BLaER1 treated with 17β-estradiol and CSF1 and Interleukin-3, amounts not matched to agents 10 nM and 100 nM (cell line): ENCODE measurements around the gene KRCC1.
A peak's percentile ranks its signal among the peaks of the same experiment; 100 is the strongest.
"Not testable (repeated sequence)": the region's sequence is repeated elsewhere in the genome, so short reads cannot be mapped to it uniquely, and the experiment has no call there.

Experiments
- H3K27ac ChIP-seq, 11 experiments: shearing (Covaris generic); formaldehyde crosslinking; 2 replicates each; pipeline ENCODE4 v1.8.1; 2022
- H3K27me3 ChIP-seq, 11 experiments: shearing (Covaris generic); formaldehyde crosslinking; 2 replicates each; pipeline ENCODE4 v1.8.1; 2022
- H3K36me3 ChIP-seq, 11 experiments: shearing (Covaris generic); formaldehyde crosslinking; 2 replicates each; pipeline ENCODE4 v1.8.1; 2022
- H3K4me1 ChIP-seq, 10 experiments: shearing (Covaris generic); formaldehyde crosslinking; 2 replicates each; pipeline ENCODE4 v1.8.1; 2022
- H3K4me2 ChIP-seq, 11 experiments: shearing (Covaris generic); formaldehyde crosslinking; 2 replicates each; pipeline ENCODE4 v1.8.1; 2022
- H3K4me3 ChIP-seq, 10 experiments: shearing (Covaris generic); formaldehyde crosslinking; 2 replicates each; pipeline ENCODE4 v1.8.1; 2022
- H3K9ac ChIP-seq, 11 experiments: shearing (Covaris generic); formaldehyde crosslinking; 2 replicates each; pipeline ENCODE4 v1.8.1; 2022
- H3K9me3 ChIP-seq, 11 experiments: shearing (Covaris generic); formaldehyde crosslinking; replicated peaks in 1 of 11; 2 replicates each; pipeline ENCODE4 v1.8.1; 2022
- H4K20me1 ChIP-seq, 11 experiments: shearing (Covaris generic); formaldehyde crosslinking; 2 replicates each; pipeline ENCODE4 v1.8.1; 2022
- Cebpa-rat ChIP-seq, 11 experiments: shearing (Covaris generic); IDR thresholded peaks; 2 replicates each; pipeline ENCODE4 v1.8.1; 2022

The KRCC1 gene

GRCh38 chr2:88018909-88019308 lies 36.7 kb downstream of the KRCC1 start:
- Histone ChIP-seq H3K9me3 (peaks cover 12 to 19% (median 16%) of the 10 kb centered on the region in 11 experiments), H3K4me3 (no peak overlapping the region), H3K36me3 (0 out of 22 replicates have a peak, but pooled peaks cover 0 to 3% (median 0%) of the 10 kb centered on the region in 11 experiments), H3K27me3 (no peaks in the 10 kb centered on the region), H4K20me1 (no peaks in the 10 kb centered on the region; a peak in 1 of 22 replicates), H3K4me2 (no peak overlapping the region), H3K27ac (no peak overlapping the region), H3K4me1 (peaks cover 0 to 7% (median 6%) of the 10 kb centered on the region in 10 experiments; a peak in 13 of 20 replicates), H3K9ac (no peak overlapping the region)
- TF ChIP-seq Cebpa-rat (IDR thresholded peaks at IDR 0.05), result no peak

GRCh38 chr2:88018077-88018805 lies 37.3 kb downstream of the KRCC1 start:
- H3K4me2 ChIP-seq, H3K4me3 ChIP-seq, H3K27ac ChIP-seq, H4K20me1 ChIP-seq, H3K4me1 ChIP-seq, H3K36me3 ChIP-seq, H3K27me3 ChIP-seq, H3K9ac ChIP-seq: not testable (repeated sequence)
- peaks cover 12 to 19% (median 16%) of the 10 kb centered on the region in 11 experiments for H3K9me3 ChIP-seq

- H3K9ac ChIP-seq, H3K4me3 ChIP-seq, H3K27me3 ChIP-seq, H4K20me1 ChIP-seq, H3K36me3 ChIP-seq, H3K4me1 ChIP-seq, H3K27ac ChIP-seq: not testable (repeated sequence)
- peak overlapping the region; percentile 77 to 95 (median 87); a peak in 16 of 22 replicates for H3K4me2 ChIP-seq
- peaks cover 12 to 19% (median 16%) of the 10 kb centered on the region in 11 experiments for H3K9me3 ChIP-seq
Observed at GRCh38 chr2:88017780-88018038, 37.9 kb downstream of the KRCC1 start.

GRCh38 chr2:88016960-88017779 lies 38.4 kb downstream of the KRCC1 start:
- Histone ChIP-seq H3K36me3 (0 out of 22 replicates have a peak, but pooled peaks cover 0 to 3% (median 0%) of the 10 kb centered on the region in 11 experiments), H3K4me3 (peak overlapping the region; percentile 50 to 75 (median 67)), H3K9me3 (peaks cover 12 to 19% (median 16%) of the 10 kb centered on the region in 11 experiments), H3K9ac (peak overlapping the region; percentile 70 to 91 (median 85)), H3K4me2 (peak overlapping the region; percentile 77 to 95 (median 87)), H3K27me3 (no peaks in the 10 kb centered on the region), H3K27ac (peak overlapping the region in 10 of 11 experiments; percentile 61 to 91 (median 88); a peak in 18 of 22 replicates), H4K20me1 (no peaks in the 10 kb centered on the region; a peak in 1 of 22 replicates), H3K4me1 (peaks cover 0 to 7% (median 6%) of the 10 kb centered on the region in 10 experiments; a peak in 13 of 20 replicates)
- no peak for TF ChIP-seq Cebpa-rat (IDR thresholded peaks at IDR 0.05)

- H3K27me3 ChIP-seq, result no peaks in the 10 kb centered on the region
- peak within 1 kb of the TSS; percentile 70 to 91 (median 85) for H3K9ac ChIP-seq
- peak within 1 kb of the TSS; percentile 50 to 75 (median 67) for H3K4me3 ChIP-seq
- TF ChIP-seq Cebpa-rat (IDR thresholded peaks at IDR 0.05), result no peak
- H4K20me1 ChIP-seq, result no peaks in the 10 kb centered on the region; a peak in 1 of 22 replicates
- peaks cover 12 to 19% (median 16%) of the 10 kb centered on the region in 11 experiments for H3K9me3 ChIP-seq
- H3K36me3 ChIP-seq, result 0 out of 22 replicates have a peak, but pooled peaks cover 0 to 3% (median 0%) of the 10 kb centered on the region in 11 experiments
- peak within 1 kb of the TSS; percentile 77 to 95 (median 87) for H3K4me2 ChIP-seq
- peak within 1 kb of the TSS in 10 of 11 experiments; percentile 61 to 91 (median 88); a peak in 20 of 22 replicates for H3K27ac ChIP-seq
- peaks cover 0 to 7% (median 6%) of the 10 kb centered on the region in 10 experiments; a peak in 13 of 20 replicates for H3K4me1 ChIP-seq
Observed at GRCh38 chr2:88016086-88016959, 39.3 kb downstream of the KRCC1 start, which contains the start of gene RNU2-63P. Gene RNU2-63P, minus strand, starts transcription at chr2:88016547.

GRCh38 chr2:88011011-88011410 lies 44.6 kb downstream of the KRCC1 start:
- Histone ChIP-seq H3K27me3 (no peaks in the 10 kb centered on the region), H3K36me3 (no peaks in the 10 kb centered on the region), H3K9me3 (no peaks in the 10 kb centered on the region), H3K27ac (no peak overlapping the region), H3K4me1 (no peaks in the 10 kb centered on the region), H4K20me1 (no peaks in the 10 kb centered on the region; a peak in 1 of 22 replicates), H3K9ac (no peak overlapping the region), H3K4me3 (no peak overlapping the region), H3K4me2 (no peak overlapping the region)
- TF ChIP-seq Cebpa-rat (IDR thresholded peaks at IDR 0.05), result no peak

- Histone ChIP-seq H3K9me3 (no peaks in the 10 kb centered on the region), H3K9ac (no peak overlapping the region), H4K20me1 (no peaks in the 10 kb centered on the region), H3K27ac (no peak overlapping the region), H3K36me3 (no peaks in the 10 kb centered on the region), H3K27me3 (no peaks in the 10 kb centered on the region), H3K4me3 (no peak overlapping the region), H3K4me2 (no peak overlapping the region), H3K4me1 (no peaks in the 10 kb centered on the region)
- TF ChIP-seq Cebpa-rat (IDR thresholded peaks at IDR 0.05), result no peak
Observed at GRCh38 chr2:88010136-88010535, 45.4 kb downstream of the KRCC1 start.

- Histone ChIP-seq H3K4me2 (no peak overlapping the region), H3K9me3 (no peaks in the 10 kb centered on the region), H3K4me3 (no peak overlapping the region), H3K36me3 (no peaks in the 10 kb centered on the region), H3K27me3 (peaks cover 0 to 9% (median 6%) of the 10 kb centered on the region in 11 experiments; a peak in 11 of 22 replicates), H3K9ac (no peak overlapping the region), H3K4me1 (no peaks in the 10 kb centered on the region), H3K27ac (no peak overlapping the region), H4K20me1 (no peaks in the 10 kb centered on the region)
- no peak for TF ChIP-seq Cebpa-rat (IDR thresholded peaks at IDR 0.05)
Observed at GRCh38 chr2:88006912-88007439, 48.6 kb downstream of the KRCC1 start.
